HG03575 (cell line): ENCODE data around the gene ITGA3.

Experiments used
- ATAC-seq: cut with Tn5 transposase; IDR thresholded peaks from one replicate; pipeline ENCODE4 v1.9.1; 2021; ENCODE audit not compliant: unreplicated experiment, insufficient number of reproducible peaks, low FRiP score; ENCODE audit errors: extremely low read depth

ITGA3 gene

DNA sequence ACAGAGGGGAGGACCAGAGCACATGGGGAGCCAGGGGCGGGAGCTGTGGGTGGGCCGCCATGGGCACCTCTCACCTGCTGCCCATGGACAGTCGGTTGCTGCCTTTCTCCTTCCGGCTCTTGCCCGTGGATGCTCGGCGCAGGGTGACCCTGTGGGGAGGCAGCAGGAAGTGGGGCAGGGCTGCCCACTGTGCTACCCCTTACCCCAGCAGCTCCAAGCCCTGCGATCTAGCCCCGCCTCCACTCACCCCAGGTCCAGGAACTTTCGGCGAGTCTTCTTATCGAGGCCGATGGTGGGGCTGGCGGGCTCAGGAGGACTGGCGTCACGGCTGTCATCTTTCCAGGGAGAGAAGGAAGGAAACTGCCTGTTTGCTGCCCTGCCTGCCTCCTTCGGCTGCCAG is 59.8 kb downstream of the ITGA3 start:
- ATAC-seq = no peak

DNA sequence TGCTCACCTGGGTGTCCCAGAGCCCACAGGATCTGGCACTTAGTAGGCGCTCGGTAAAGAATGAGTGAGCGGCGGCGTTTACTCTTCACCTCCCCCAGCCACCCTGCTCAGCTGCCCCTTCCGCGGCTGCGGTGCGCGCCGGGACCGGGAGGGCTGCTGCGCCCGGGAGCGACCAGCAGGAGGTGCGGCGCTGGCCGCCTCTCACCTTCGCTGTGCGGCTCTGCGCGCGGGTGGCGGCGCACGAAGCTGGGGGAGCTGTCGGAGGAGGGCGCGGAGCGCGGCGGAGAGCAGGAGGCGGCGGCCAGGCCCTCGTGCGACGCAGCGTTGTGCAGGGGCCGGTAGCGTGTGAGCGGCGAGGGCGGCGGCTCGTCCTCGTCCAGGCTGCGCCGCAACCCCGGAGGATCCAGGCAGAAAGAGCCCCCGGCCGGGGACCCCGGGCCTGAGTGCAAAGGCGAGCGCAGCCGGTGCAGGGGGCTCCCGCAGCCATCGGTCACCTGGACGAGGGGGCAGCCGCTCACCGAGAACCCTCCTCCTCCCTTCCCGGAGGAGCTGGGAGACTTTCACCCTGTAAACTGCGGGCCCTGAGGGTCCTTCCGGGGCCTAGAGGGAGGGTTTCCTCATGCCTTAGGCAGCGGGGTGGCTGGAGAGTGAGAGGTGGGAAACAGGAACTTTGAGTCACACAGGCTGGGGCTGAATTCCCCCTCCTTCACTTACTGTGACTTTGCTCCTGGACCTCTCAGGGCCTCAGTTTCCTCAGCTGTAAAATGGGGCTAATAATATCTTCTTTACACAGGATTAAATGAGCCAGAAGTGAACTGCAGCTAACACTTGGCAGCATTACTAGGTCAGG is 61.5 kb downstream of the ITGA3 start:
- ATAC-seq = no peak

DNA sequence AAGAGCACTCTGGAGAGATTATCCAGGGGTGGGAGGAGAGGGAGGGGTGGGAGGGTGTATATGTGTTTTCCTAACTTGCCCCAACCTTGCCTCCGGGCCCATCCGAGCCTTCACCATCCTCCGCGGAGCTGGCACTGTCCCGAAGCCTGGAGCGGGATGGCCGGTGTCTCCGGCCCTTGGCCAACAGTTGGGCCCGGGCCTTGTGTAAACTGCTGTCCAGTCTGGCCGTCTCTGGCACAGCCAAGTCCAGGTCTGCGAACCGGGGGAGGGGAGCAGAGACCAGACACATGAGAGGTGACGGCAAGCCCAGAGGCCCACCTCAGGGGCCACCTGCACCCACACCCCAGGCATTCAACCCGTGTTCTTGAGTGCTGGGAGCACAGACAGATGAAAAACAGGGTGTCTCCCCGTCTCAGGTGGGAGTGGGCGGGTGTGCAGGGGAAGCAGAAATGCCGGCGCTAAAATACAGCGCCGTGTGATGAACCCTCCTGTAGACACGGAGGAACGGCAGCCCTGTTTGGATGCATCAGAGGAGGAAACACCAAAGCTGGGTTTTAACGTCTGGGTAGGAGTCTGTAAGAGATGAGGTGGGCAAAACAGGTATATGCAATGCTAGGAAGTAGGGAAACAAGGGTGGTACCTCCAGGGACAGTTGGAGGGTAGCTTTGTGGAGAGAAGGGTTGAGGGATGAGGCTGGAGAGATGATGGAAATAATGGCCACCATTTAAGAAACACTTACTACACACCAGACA is 62.3 kb downstream of the ITGA3 start:
- ATAC-seq = no peak

DNA sequence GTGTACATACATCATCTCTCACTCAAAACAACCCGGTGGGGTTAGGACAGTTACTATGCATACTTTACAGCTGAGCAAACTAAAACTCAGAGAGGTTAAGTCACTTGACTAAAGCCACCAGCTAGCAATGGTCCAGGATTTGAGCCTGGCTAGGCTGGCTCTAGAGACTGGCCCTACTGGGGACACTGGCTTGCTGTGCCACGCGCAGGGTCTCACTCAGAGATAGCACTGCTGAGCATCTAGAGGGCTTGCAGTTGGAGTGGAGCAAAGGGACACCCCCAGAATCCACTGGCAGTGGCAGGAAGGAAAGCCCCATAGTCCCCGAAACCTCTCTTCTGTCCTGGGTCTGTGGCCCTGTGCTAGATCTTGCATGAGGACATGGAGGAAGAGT is 62.9 kb downstream of the ITGA3 start:
- ATAC-seq = no peak

DNA sequence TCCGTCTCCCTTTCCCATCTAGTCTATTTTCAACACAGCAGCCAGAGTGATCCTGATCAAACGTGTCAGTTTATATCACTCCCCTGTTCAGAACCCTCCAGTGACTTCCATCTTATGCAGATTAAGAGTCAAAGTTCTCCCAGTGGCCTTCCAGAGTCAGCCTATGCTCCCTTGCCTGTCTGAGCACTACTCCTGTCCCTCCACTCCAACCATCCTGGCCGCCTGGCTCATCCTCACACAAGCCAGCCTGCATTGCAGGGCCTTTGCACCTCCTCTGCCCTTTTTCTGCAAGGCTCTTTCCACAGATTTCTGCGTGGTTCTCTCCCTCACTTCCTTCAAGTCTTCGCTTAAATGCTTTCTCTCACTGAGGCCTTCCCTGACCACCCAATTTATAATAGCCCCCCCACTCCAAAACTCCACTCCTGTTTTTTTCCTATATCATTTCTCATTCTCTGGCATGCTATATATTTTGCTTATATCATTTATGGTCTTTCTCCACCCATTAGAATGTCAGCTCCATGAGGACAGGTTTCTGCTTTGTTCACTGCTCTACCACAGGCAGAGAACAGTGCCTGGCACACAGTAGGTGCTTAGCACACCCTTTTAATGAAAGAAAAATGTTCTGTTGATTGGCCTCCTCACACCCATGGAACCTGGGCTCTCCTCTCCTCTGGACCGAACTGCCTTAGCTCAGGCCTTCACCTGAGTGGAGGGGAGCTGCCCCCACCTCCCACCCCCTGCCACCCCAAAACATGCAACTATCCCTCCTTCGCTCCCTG is 64.8 kb downstream of the ITGA3 start:
- ATAC-seq = no peak

DNA sequence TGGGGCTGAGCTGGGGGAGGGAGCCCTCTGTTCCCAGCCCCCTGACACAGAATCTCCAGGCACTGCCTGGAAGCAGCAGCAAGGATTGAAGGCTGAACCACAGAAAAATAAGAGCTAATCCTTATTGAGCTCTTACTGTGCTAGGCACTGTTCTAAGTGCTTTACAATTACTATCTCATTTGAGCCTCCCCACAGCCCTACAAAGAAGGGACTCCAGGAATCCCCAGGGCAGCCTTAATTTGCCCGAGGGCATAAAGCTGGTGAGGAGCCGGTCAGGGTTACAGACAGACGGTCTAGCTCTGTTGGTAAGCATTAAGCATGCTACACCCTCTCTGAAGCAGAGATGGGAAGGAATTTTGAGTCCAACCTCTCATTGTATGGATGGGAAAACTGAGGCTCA is 67.0 kb downstream of the ITGA3 start:
- no peak for ATAC-seq

DNA sequence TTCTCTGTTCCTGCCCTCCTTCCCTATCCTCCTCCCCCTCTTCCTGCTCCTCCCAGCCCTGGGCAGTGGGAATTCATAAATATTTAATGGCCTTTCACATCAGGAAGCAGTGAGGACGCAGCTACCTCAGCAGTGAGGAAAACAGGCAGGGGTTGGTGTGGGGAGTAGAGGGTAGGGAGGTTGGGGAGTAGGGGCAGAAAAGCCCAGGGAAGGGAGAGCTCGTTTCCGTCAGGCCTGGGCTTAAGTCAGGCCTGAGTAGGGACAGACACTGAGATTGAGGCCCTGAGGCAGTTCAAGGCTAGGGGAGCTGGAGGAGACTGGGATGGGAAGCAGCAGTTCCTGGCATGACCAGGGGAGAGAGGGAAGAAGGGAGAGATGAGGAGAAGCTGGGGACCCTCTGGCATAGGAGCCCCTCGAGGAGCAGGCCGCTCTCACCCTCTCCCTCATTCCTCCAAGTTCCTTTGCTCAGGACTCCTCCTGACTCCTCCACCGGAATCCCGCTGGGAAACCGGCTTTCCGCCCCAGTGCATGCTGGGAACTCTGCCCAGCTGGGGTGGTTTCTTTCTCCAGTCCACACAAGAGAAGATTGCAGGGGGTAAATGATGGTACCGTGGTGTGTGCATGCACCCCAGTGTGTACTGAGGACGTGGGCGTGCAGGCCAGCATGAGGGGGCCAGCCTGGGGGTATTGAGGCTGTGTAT is 67.9 kb downstream of the ITGA3 start:
- no peak for ATAC-seq

DNA sequence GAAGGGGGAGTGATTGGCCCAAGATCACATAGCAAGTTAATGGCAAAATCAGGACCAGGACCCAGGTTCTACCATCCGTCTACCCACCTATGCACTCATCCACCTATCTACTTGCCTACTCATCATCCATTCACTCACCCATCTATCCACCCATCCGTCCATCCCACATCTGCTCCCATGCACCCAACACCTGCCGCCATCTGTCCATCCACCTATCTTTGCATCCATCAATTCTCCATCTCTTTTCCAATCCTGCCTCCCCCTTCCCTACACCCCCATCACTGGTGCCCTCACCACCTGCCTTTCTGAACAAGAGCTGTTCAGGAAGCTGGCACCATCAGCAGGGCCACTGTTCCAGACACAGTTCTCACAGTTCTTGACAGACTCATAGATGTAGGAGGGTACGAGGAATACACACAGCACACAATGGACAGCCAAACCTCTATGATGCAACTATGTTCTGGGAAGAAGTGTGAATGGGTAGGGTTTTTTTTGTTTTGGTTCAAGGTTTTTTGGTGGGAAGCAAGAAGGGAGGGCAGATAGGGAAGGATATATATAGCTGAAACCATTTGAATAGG is 69.6 kb downstream of the ITGA3 start:
- no peak for ATAC-seq

DNA sequence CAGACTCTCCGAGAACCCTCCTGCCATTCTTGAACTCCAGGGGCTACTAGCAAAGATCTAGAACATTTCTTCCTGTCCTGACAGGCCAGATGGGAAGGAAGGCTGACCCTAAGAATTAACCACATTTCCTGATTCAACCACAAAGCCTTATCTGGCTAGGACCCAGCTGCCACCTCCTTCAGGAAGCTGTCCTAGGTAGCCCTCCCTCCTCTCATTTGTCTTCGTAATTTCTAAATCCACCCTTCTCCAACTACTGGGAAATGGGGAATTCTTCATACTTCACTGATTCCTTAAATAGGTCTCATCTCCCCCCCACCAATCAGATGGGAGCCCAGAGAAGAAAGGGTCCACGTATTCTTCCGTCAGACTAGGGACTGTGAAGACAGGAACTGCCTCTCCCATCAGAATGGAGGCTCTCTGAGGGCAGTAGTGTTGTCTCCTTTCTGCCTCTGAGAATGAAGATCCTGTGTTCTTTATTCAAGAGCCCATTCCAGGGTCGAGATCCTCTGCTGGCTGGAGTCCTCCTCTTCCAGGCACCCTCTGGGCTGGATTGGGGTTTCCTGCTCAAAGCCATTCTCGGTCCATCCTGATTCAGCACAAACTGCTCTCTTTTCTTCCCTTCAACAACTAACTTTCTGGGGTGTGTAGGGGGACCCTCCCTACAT is 71.9 kb downstream of the ITGA3 start:
- ATAC-seq = no peak

DNA sequence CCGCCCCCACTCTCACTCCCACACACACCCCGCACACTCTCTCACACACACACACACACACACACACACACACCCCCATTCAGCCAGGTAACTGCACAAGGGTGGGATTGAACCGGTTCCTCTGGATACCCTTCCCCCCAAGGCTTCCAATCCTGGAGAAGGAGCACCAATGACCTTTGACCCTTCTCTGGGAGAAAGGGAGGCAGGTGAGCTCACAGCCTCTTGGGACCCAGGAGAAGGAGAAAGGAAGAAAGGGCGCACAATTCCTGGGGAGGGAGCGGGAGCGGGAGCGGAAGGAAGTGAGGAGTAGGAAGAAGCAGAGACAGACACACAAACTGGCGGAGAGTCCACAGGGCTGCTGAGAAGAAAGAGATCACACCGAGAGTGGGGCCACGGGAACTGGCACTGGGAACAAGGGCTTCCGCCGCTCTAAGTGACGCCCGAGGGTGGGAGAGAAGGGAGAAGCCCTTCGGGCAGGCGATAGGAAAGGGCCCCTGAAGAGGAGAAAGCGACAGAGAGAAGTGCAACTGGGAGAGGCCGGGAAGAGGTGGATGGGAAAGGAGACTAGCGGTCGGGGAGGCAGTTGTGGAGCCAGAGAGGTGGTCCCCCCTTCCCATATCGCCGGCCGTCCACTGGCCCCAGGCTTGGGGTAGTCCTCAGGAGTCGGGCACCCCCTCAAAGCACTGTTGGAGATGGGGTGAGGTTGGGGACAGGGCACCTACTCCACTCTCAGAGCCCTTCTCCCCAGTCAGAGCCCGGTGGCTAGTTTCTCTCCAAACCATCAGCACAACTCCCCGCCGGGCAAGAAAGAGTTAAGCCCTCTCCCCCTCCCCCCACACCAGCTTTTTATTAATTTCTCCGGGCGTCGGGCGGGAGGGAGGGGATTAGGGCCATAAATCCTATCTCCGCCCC is 72.8 kb downstream of the ITGA3 start:
- no peak for ATAC-seq

DNA sequence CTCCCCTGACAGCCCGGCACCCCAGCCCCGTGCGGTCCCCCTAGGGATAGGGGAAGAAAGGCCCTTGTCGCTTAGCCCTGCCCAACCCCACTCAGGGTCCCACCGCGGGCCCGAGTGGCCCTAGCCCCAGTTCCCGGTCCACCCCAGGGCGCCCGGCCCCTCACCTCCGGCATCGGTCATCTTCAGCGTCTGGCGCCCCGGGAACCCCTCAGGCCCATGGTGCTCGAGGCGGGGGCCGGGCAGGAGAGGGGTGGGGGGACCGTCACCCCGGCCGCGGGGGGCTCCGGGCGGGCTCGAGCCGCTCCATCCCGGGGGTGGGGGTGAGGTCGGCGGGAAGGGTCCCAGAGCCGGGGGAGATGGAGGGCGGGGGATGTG is 73.4 kb downstream of the ITGA3 start:
- ATAC-seq = no peak

DNA sequence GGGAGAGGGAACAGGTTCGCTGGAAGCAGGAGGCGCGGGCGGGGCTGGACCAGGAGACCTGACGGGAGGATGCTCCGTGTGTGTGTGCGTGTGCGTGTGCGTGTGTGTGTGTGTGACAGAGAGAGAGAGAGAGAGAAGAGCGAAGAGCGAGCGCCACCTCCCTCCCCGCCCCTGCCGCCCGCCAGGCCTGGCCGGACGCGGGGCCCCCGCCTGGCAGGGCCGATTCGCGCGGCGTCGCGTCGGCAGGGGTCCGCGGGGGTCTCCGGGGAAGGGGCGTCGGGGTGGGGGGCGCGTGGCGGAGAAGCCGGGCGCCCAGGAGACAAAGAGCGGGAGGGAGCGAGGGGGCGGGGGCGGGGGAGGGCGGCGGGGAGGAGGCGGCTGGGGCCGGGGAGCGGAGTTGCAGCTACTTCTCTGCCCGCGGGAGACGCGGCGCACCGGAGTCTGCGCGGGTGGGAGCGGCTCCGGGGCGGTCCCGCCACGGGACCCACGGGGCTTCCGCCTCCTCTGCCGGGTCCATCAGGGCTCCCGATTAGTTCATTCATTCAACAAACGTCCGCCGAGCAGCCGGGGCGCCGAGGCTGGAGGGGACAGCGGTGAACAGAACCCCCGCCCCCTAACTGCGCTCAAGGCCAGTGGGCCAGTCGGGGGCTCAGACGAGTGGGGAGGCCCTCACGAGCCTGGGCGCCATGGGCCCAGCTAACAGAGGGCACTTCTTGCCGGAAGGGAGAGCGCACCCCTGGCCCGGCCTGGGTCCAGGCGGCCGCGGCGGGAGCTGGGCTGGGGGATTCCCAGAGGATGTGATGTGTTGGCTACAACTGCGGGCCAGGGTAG is 74.0 kb downstream of the ITGA3 start, which contains the start of gene SAMD14:
SAMD14 (minus strand) TSS at position 433 of the 831 bp plus-strand sequence. CDS start 5,201 bp downstream, outside the sequence.
- no peak for ATAC-seq

DNA sequence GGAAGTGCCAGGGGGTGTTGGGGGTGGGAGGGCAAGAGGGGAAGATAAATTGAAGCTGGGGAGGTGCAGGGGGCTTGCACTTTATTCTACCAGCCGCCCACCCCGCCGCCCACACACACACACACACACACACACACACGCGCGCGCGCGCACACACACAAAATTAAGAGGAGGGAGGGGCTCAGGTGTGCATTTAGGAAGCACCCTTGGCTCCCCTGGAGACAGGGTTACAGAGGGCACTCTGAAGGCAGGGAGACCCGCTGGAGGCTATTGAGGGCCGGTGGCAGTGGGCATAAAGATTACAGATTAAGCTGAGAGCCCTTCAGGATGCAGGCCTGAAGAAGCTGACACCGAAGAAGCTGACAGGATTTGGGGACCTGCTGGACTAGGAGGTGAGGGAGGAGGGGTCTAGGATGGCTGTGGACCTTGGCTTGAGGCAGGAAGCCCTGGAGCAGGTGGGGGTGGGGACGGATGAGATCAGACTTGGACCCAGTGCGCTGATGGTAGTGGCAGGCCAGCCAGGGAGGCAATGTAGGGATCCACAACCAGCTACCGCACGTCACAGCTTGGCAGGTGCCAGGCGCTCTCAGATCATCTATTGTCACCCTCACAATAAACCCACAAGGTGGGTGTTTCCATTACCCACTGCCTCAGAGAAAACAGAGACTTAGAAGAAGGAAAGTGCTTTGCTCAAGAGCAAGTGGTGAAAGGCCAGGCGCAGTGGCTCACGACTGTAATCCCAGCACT is 74.8 kb downstream of the ITGA3 start:
- no peak for ATAC-seq

DNA sequence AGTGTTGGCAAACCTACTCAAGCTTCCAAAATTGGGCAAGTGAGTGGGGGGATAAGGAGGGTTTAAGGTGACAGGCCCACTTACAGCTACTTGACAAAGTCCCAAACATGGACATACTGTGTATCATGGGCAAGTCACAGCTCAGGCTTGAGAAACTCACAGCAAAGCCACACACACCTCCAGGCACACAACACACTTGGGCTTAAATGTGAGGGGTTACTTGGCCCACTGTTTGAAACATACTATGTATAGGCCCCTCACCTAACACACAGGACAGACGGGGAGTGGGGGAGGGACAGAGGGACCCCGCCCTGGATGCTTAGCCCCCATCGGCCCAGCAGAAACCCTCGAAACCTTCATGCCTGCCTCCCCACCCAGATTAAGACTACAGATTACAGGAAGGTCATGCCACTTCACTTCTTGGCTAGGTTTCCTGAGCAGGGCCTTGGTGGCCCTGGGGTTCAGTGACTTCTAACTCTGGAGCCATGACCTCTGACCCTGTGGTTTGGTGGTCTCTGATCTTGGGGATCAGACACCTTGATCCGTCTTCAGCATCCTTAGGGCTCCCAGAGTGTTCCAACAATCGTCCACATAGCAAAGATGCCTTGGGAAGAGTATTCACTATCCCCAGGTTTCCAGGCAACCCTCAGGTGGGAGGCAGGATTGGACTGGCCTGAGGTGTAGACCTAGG is 76.3 kb downstream of the ITGA3 start:
- no peak for ATAC-seq

DNA sequence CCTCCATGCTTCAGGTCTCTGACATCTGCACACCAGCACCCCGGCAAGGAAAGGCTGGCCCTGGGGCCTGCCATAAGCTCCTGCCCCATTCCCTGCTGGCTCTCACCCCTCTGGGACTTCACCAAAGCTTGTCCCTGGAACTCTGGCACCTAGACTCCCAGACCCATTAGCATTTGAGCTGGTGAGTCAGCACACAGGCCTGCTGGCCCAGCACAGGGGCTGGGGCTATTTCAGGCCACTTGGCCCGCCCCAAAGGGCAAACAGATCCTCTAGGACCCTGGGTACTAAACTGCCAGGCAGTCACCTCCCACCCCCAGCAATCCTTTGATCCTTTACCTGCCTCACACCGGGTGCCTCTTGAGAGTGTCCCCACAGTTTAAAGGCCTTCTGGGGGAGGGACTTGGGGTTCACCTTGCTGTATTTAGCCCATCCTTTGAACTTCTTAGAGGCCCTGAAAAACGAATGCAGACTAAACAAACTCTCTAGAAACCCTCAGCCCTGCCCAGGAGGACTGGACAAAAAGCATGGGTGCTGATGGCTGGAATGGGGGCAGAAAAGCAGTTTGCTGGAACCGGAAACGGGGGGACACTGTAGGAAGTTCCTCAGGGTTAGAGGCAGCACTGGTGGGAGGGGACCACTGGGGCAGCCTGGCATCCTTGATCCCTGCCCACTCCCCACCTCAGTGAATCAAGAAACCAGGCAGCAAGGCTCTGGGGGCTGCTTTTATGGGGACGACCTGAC is 77.3 kb downstream of the ITGA3 start:
- no peak for ATAC-seq
